Tibial nerve (tissue), 3 donors: Measurements from ENCODE around the gene IP6K1.
"Not testable (repeated sequence)": the region's sequence is repeated elsewhere in the genome, so short reads cannot be mapped to it uniquely, and the experiment has no call there.

Experiments
- CTCF ChIP-seq, 5 experiments: fragments of 200-600 bp in 3 of 5; fragments of 450-650 bp in 2 of 5; sonication (generic) in 3 of 5; IDR thresholded peaks; one replicate each; pipeline ENCODE4 v1.5.1; 2016 to 2019; ENCODE audit warnings: antibody characterized with exemption in 5 of 5, mild to moderate bottlenecking in 3 of 5, moderate library complexity in 2 of 5
- POLR2A ChIP-seq, 2 donors: fragments of 450-650 bp; IDR thresholded peaks; one replicate each; pipeline ENCODE4 v1.6.1; 2017; ENCODE audit warnings: antibody characterized with exemption in 2 of 2, mild to moderate bottlenecking in 2 of 2, moderate library complexity in 2 of 2

DNA sequence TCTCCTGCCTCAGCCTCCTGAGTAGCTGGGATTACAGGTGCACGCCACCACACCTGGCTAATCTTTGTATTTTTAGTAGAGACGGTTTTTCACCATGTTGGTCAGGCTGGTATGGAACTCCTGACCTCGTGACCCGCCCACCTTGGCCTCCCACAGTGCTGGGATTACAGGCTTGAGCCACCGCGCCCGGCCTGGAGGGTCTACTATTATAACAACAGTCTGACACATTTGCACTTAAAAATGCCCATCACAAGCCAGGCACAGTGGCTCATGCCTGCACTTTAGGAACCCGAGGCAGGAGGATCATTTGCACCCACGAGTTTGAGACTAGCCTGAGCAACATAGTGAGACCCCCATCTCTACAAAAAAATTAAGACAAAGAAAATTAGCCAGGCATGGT is 4.1 kb downstream of the IP6K1 start:
- not testable (repeated sequence) for TF ChIP-seq POLR2A, CTCF (IDR thresholded peaks at IDR 0.05)
